ENCODE results near the gene MAML2.

DNA sequence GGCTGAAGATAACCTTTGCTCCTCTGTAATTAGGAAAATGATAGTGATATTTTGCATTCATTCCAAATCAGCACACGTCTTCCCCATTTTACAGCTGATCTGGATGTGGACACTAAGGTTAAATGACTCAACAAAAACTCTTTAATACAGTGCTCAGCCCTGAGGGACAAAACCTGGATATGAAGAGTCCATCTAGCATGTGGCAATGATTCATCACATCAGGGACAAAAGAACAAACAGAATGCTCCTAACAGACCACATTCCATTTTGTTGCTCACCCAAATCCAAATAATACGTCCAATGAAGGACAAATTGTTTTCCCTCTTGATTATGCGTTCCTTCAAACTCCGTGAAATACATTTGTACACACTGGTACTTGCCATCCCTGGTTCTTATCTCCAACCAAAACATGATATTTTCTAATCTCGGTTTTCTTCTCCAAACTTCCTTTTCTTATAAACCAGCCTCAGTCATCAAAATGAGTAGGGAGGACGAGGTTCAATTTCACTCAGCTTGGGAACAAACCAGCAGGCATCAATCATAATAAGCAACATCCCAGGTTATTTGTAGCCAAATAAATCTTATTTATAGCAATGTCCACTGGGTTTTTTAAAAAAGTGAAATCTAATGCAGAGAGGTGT is 365.3 kb downstream of the MAML2 start:
- TF ChIP-seq, protein P1, sequence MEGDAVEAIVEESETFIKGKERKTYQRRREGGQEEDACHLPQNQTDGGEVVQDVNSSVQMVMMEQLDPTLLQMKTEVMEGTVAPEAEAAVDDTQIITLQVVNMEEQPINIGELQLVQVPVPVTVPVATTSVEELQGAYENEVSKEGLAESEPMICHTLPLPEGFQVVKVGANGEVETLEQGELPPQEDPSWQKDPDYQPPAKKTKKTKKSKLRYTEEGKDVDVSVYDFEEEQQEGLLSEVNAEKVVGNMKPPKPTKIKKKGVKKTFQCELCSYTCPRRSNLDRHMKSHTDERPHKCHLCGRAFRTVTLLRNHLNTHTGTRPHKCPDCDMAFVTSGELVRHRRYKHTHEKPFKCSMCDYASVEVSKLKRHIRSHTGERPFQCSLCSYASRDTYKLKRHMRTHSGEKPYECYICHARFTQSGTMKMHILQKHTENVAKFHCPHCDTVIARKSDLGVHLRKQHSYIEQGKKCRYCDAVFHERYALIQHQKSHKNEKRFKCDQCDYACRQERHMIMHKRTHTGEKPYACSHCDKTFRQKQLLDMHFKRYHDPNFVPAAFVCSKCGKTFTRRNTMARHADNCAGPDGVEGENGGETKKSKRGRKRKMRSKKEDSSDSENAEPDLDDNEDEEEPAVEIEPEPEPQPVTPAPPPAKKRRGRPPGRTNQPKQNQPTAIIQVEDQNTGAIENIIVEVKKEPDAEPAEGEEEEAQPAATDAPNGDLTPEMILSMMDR (IDR thresholded peaks at IDR 0.05 in 8 of 11, conservative IDR thresholded peaks at IDR 0.05 in 3 of 11) = no peak
- TF ChIP-seq POLR2A (IDR thresholded peaks at IDR 0.05) = no peak

Data from spleen (tissue), 7 donors.